ENCODE data around the gene TMEM176B.
"Not testable (repeated sequence)": the region's sequence is repeated elsewhere in the genome, so short reads cannot be mapped to it uniquely, and the experiment has no call there.

TMEM176B gene

GRCh38 chr7:150823043-150823442 lies 22.9 kb upstream of the TMEM176B start:
- DNase-seq (no peak), ATAC-seq (no peak)

- DNase-seq: no peak
- ATAC-seq: no peak
Measured at GRCh38 chr7:150820578-150821198, 20.5 kb upstream of the TMEM176B start.

DNA sequence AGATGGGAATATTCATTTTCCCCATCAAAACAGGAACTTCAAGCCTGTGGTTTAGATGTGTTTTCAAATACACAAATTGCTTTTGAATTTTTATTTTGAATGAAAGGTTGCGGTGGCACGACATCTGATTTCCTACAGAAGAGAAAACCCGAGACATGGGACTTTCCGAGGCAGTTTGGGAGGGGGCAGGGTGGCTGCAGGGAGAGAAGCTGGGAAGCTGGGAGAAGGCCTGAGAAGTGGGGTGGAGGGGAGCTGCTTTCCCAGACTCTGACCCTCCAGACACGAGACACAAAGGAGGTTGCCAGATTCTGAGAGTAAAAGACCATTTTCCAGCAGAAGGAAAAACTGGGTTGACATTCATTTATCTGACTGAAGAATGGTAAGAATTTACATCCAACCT lies 20.0 kb upstream of the TMEM176B start:
- DNase-seq (no peak), ATAC-seq (no peak)

DNA sequence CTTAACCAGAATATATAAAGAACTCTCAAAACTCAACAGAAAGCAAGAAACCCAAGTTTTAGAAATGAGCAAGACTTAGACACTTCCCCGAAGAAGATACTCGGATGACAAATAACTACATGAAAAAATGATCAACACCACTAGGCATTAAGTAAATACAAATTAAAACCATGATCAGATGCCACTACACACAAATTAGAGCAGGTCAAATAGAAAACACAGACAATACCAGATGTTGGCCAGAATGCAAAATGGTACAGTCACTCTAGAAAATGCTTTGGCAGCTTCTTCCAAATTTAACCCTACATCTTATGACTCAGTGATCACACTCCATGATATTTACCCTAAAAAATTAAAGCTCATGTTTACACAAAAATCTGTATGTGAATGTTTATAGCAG lies 18.8 kb upstream of the TMEM176B start:
- no peak for ATAC-seq

DNA sequence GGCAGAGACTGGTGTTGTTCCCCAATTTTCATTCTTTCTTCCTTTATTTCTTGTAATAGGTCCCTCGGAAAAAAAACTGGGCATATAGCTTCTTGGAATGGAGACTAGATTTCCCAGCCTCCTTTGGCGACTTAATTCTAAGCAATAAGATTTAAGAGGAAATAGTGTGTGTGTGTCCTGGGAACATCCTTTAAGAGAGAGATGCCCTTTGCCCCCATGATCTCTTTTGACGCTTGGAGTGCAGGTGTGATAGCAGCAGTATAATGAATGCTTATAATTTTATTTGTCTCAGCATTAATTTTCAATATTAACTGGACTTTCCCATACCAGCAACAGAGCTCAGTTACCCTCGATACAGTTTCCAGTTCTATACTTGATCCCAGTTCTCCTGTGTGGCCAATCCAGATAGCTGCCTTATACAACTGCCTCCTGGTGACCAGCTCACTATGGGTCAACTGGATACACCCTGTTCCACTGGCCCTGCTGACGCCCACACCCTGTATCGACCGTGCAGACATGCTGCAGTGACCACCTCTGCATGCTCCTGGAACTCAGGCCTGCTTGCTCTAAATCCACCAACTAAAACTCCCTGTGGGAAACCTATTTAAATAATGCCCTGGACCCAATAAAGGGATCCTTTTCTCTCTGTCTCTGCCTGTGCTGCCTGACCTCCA lies 14.3 kb upstream of the TMEM176B start:
- DNase-seq (no peak), ATAC-seq (no peak)

More for the DNA sequence above, 18.8 kb upstream of the TMEM176B start:
- no peak for DNase-seq

GRCh38 chr7:150807616-150808438 lies 7.7 kb upstream of the TMEM176B start:
- not testable (repeated sequence) for DNase-seq, ATAC-seq

- DNase-seq (no peak), ATAC-seq (no peak)
Measured at GRCh38 chr7:150806863-150807262, 6.7 kb upstream of the TMEM176B start.

DNA sequence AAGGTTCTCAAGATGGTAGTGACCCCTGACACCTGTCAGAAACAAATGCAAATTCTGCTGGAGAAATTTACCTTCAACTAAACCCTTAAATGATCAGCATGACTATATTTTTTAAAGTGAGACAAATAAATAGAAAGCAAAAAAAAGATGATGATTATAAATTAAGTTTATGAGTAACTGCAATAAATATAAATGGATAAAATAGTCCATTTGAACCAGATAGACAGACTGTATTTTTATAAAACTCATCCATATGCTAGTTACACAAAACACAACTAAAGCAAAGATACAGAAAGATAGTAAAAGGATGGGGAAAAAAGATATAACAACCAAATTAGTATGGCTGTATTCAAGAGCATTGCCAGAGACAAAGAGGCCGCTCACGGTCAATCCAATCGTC lies 6.3 kb upstream of the TMEM176B start:
- ATAC-seq (no peak), DNase-seq (no peak)

GRCh38 chr7:150805864-150806263 lies 5.7 kb upstream of the TMEM176B start:
- no peak for ATAC-seq
- no peak for DNase-seq

DNA sequence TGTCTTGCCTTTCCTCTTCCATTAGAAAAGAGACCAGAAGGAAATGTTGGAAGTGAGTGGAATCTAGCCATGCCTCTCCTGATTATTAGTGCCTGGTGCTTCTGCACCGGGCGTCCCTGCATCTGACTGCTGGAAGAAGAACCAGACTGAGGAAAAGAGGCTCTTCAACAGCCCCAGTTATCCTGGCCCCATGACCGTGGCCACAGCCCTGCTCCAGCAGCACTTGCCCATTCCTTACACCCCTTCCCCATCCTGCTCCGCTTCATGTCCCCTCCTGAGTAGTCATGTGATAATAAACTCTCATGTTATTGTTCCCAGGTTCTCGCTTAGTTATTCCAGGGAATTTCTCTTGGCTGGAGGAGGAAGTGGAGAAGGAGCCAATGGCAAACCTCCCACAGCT lies 4.6 kb upstream of the TMEM176B start:
- DNase-seq: no peak
- ATAC-seq: no peak

DNA sequence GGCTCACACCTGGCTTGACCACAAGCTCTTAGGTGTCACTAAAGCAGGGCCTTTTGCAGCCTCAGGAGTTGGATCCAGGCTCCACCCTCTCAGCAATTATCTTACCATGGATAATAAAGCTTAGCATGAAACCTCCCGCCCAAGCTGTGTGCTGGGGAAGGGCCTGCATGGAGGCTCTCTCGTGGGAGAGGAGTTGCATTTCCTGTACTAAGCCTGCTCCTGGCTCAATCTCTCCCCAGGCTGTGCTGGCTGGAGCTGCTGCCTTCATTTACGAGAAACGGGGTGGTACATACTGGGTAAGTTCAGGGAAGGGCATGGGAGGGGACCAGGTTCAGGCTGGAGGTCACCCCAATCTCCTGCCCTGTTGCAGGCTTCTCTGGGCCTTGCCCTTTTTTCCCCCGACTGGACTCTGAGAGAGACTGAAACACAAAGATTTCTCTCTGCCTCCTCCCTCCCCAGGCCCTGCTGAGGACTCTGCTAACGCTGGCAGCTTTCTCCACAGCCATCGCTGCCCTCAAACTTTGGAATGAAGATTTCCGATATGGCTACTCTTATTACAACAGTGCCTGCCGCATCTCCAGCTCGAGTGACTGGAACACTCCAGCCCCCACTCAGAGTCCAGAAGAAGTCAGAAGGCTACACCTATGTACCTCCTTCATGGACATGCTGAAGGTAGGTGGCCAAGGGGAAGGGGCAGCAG lies 3.1 kb upstream of the TMEM176B start:
- DNase-seq (no peak), ATAC-seq (no peak)

GRCh38 chr7:150801946-150802771 lies 2.0 kb upstream of the TMEM176B start:
- DNase-seq: no peak
- no peak for ATAC-seq

- DNase-seq (no peak), ATAC-seq (no peak)
Measured at GRCh38 chr7:150801242-150801945, 1.2 kb upstream of the TMEM176B start.

DNA sequence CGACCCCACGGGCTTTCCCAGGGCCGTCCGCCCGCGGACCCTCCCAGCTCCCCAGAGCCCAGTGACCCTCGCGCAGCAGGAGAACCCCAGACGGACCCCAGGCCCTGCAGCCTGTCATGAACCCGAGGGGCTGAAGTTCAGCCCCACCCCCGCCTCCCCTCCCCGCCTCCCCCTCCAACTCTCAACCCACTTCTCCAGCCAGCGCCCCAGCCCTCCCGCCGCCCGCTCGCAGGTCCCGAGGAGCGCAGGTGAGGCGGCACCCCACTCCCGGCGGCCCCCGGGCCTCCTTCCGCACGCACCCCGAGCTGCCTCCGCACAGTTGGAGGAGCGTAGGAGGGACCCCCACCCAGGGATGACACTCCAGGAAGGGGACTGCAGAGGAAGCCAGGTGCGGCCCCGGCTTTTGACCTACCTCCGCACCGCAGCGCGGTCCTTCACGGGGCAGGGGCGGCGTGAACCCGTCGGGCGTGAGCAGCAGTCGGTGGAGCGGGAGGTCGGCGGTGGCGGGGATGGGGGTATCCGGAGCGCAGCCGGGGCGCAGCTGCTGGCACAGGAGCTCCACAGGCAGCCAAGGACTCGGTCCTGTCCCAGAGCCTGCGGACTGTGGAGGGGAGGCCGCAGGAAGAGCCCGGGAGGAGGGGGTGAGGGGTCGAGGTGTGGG lies 547 bp upstream of the TMEM176B start, which contains the start of gene TMEM176A:
TSS of gene TMEM176A (plus strand) at position 189 of the 661 bp plus-strand sequence. CDS start 782 bp downstream, outside the sequence.
- DNase-seq: no peak

GRCh38 chr7:150799156-150799555 lies 1.0 kb downstream of the TMEM176B start:
- ATAC-seq (no peak), DNase-seq (no peak)

More for the DNA sequence above, 547 bp upstream of the TMEM176B start, which contains the start of gene TMEM176A:
- peak; percentile 41 for ATAC-seq

- no peak for DNase-seq
- ATAC-seq: no peak
Measured at GRCh38 chr7:150797661-150798060, 2.5 kb downstream of the TMEM176B start.

GRCh38 chr7:150793569-150794238 lies 6.5 kb downstream of the TMEM176B start:
- DNase-seq: no peak
- ATAC-seq: no peak

DNA sequence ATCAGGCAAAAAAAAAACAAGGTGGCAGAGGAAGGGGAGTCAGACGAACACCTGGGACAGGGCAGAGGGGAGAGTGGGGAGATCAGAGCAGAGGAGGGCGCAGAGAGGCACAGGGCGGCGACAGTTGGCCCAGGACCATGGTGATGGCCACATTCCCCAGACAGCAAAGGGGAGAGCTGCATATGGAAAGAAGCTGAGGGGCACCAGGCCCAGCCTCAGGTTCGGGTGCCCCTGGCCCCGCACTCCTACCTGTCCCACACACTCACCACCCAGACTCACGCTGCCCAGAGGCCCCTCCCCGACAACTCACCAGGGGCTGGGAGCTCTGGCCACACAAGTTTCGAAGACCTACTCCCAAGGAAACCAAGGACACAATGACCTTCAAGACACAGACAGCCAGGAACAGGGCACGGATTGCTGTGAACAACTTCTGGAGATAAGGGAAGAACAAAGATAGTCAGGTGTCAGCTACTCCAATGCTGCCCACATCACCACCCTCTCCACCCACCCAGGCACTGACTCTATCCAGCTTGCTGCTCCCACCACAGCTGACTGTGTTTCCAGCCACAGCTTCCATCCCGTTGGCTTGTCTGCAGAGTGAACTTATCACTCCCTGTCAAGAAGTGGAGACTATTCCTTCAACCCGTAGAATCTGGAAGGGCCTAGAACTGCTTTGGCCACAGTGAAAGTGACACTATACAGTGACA lies 8.3 kb downstream of the TMEM176B start:
- ATAC-seq: no peak

DNA sequence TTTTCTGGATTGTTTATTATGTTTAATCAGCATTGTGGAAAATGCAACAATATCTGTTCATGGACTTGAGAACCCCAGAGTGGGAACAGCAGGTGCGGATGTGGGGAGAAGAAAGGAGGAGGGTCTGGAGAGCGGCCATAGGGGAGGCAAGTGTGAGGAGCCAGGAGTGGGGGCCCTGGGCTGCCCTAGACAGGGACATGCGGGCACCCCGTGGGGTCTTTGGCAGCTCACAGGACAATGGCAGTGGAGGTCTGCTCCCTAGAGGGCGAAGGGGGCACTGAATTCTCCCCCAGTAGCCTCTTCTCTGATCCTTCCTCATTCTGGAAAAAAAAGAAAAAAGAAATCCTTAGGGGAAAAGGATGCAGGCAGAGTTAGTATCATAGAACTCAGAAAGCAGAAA lies 8.9 kb downstream of the TMEM176B start:
- ATAC-seq (no peak), DNase-seq (no peak)

More for the DNA sequence above, 8.3 kb downstream of the TMEM176B start:
- DNase-seq: no peak
